AG08395 (cell line): Measurements from ENCODE around the gene EPHA8.
A peak's percentile ranks its signal among the peaks of the same experiment; 100 is the strongest.

Experiments used
- DNase-seq: peaks from one replicate; pipeline ENCODE4 v3.0.0; 2012; ENCODE audit warnings: mixed read lengths, low spot score

EPHA8 gene

GRCh38 chr1:22562584-22563583 is at the start of gene EPHA8:
Gene EPHA8, plus strand, starts transcription at chr1:22563489. Its CDS starts 147 bp downstream, at chr1:22563636.
- DNase-seq, result no peak

GRCh38 chr1:22516906-22517571 is 46.2 kb upstream of the EPHA8 start:
- DNase-seq, result no peak

GRCh38 chr1:22517956-22518355 is 45.3 kb upstream of the EPHA8 start:
- DNase-seq, result no peak

GRCh38 chr1:22518379-22518778 is 44.9 kb upstream of the EPHA8 start:
- no peak for DNase-seq

- no peak for DNase-seq
These were observed 42.4 kb upstream of the EPHA8 start for GRCh38 chr1:22520871-22521270.

GRCh38 chr1:22521692-22522091 is 41.6 kb upstream of the EPHA8 start:
- no peak for DNase-seq

GRCh38 chr1:22522221-22522743 is 41.0 kb upstream of the EPHA8 start:
- DNase-seq, result no peak

- DNase-seq, result no peak
These were observed 38.8 kb upstream of the EPHA8 start for GRCh38 chr1:22524481-22524880.

GRCh38 chr1:22525211-22525610 is 38.1 kb upstream of the EPHA8 start:
- DNase-seq, result no peak

GRCh38 chr1:22525646-22526045 is 37.6 kb upstream of the EPHA8 start:
- DNase-seq, result no peak

GRCh38 chr1:22526098-22526497 is 37.2 kb upstream of the EPHA8 start:
- DNase-seq, result no peak

- DNase-seq, result no peak
These were observed 36.6 kb upstream of the EPHA8 start for GRCh38 chr1:22526677-22527076.

- DNase-seq, result no peak
These were observed 36.2 kb upstream of the EPHA8 start for GRCh38 chr1:22527122-22527521.

- DNase-seq, result no peak
These were observed 35.6 kb upstream of the EPHA8 start for GRCh38 chr1:22527555-22528296.

GRCh38 chr1:22528451-22528850 is 34.8 kb upstream of the EPHA8 start:
- DNase-seq, result no peak

- peak; percentile 68 for DNase-seq
These were observed 33.2 kb upstream of the EPHA8 start for GRCh38 chr1:22529901-22530621.

- DNase-seq, result no peak
These were observed 32.6 kb upstream of the EPHA8 start for GRCh38 chr1:22530715-22531114.

- no peak for DNase-seq
These were observed 32.0 kb upstream of the EPHA8 start for GRCh38 chr1:22531251-22531650.

GRCh38 chr1:22533244-22533895 is 29.9 kb upstream of the EPHA8 start:
- no peak for DNase-seq

- no peak for DNase-seq
These were observed 28.3 kb upstream of the EPHA8 start for GRCh38 chr1:22534951-22535350.

GRCh38 chr1:22535399-22535798 is 27.9 kb upstream of the EPHA8 start:
- DNase-seq, result no peak
